GM19099 (cell line): ENCODE data around the gene EDARADD.

ENCODE experiments used
- POLR2A ChIP-seq: IDR thresholded peaks from 3 replicates; pipeline ENCODE4 v1.6.1; 2011; ENCODE audit warnings: low read depth; ENCODE audit not compliant: insufficient read length; ENCODE audit errors: extremely low read depth

Gene EDARADD

DNA sequence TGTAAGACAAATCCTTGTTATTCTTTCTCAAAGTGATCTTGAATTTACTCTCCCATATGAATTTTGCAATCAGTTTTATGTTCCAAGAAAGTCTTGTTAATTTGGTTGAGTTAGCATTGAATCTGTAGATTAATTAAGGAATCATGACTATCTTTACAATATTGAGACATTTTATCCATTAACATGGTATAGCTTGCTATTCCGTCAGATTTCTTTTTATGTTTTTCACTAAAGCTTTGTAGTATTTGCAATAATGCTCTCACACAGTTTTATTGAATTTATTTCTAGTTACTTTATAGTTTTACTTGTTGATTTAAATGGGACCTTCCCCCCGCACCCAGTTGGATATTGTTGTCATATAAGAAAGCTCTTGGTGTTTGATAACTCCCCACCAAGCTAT lies 5.8 kb upstream of the EDARADD start:
- TF ChIP-seq POLR2A: no peak

DNA sequence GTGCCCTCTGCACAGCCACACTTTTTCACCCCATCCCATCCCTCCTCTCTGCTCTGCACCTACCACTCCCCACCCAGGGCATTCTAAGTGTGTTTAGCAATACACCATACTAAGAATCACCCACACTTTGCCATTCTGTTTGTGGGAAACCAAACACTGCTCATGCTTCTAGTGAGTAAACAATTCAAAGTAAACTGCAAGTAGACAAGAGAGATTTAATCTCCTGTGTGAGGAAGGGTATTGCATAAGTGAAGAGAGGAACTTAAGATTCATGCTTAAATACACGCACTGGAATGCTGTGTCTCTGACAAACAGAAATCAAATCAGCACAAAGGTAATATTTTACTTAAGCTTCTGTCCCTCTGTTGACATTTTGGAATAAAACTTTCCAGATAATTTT lies 4.8 kb upstream of the EDARADD start:
- TF ChIP-seq POLR2A: no peak

- no peak for TF ChIP-seq POLR2A
Observed at GRCh38 chr1:236391008-236391407, 3.1 kb upstream of the EDARADD start.

DNA sequence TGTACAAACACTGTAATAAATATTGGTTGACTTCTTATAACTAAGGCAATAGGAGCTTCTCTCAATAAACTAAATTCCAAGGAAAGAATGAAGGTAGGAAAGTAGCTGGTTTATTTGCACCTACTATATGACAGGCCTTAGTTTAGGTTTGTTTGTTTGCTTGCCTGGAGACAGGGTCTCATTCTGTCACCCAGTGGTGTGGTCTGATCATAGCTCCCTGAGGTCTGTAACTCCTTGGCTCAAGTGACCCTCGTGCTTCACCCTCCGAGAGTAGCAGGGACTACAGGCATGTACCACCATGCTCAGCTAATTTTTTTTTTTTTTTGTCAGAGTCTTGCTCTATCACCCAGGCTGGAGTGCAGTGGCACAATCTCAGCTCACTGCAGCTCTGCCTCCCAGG lies 1.9 kb upstream of the EDARADD start:
- no peak for TF ChIP-seq POLR2A

DNA sequence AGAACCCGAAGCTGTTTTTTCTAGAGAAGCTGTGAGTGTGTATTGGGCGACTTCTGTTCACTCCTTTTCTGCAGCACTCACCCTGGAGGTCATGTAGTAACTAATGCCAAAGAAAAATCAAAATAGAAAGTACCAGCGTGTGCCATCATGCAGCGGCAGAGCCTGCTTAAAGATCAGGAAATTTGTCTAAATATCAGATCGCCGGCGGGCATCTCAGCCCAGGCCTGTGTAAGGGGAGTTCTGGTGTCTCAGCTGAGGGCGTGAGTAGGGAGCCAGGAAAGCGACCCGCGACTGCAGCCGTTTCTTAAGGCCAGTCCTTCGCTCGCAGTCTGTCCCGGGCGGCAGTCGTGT lies 768 bp downstream of the EDARADD start:
- no peak for TF ChIP-seq POLR2A

DNA sequence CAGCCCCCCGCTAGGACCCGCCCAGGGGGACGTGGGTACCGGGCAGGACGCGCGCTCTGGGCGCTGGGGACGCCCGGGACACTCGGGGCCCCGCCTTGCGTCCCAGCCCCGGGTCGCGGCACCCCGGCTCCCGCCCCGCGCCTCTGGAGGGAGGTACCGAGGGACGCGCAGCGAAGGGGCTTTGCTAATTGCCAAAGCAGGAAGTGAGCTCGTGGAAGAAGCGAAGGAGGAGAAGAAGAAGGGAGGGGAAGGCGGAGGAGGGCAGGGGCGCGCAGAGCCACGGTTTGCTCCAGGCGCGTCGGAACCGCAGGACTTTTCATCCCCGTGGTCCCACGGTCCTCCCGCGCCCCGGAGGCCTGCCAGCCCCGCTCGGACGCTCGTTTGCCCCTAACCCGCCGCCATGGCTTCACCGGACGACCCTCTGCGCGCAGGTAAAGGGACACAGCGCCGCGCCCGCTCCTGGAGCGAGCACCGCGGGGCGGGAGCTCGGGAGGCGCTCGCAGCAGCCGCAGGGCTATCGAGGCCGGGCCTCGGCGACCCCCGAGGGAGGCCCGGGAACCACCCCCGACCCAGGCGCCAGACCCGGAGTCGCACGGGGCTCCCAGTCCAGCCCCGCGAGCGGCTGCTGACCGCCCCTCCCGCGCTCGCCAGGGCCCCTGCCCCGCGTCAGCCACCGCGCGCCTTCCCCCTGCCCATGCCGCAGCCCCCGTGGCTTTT lies 1.3 kb downstream of the EDARADD start:
- no peak for TF ChIP-seq POLR2A

GRCh38 chr1:236395947-236396664 lies 2.0 kb downstream of the EDARADD start:
- TF ChIP-seq POLR2A: no peak

GRCh38 chr1:236396665-236397043 lies 2.6 kb downstream of the EDARADD start:
- no peak for TF ChIP-seq POLR2A

DNA sequence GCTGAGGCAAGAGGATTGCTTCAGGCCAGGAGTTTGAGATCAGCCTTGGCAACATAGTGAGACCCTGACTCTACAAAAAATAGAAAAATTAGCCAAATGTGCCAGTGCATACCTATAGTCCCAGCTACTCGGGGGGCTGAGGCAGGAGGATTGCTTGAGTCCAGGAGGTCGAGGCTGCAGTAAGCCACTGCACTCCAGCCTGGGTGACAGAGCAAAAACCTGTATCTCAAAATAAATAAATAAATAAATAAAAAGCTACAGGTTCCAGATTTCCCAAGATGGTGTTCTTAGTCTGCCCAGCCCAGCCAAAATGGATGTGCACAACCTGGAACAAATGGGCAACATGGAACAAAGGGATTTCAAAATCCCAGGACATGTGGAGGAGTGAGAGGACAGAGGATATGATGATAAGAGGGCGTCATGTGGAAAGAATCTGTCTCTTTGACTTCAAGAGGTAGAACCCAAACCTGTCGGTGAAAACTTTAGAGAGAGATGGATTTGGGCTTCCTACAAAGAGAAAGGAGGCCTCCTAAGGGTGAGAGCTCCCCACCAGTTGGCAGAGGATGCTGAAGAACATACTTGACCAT lies 3.2 kb downstream of the EDARADD start:
- no peak for TF ChIP-seq POLR2A

DNA sequence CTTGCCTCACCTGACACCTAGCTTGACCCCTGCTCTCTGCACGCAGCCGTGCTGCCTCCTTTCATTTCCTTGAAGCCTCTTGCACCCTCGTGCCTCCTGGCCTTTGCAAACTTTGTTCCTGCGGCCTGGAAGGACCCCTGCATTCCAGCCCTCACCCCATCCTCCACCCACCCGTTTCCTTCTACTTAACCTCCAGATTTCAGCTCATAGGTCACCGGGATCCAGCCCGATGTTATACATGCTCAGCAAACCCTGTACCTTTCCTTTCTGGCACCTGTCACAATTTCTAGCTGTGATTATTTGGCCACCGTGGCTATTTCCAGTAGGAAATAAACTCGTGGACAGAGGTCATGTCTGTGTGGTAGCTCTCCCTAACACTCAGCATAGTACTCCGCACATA lies 4.5 kb downstream of the EDARADD start:
- TF ChIP-seq POLR2A: no peak

- no peak for TF ChIP-seq POLR2A
Observed at GRCh38 chr1:236400061-236400603, 6.0 kb downstream of the EDARADD start.

GRCh38 chr1:236401698-236402097 lies 7.6 kb downstream of the EDARADD start:
- TF ChIP-seq POLR2A: no peak

DNA sequence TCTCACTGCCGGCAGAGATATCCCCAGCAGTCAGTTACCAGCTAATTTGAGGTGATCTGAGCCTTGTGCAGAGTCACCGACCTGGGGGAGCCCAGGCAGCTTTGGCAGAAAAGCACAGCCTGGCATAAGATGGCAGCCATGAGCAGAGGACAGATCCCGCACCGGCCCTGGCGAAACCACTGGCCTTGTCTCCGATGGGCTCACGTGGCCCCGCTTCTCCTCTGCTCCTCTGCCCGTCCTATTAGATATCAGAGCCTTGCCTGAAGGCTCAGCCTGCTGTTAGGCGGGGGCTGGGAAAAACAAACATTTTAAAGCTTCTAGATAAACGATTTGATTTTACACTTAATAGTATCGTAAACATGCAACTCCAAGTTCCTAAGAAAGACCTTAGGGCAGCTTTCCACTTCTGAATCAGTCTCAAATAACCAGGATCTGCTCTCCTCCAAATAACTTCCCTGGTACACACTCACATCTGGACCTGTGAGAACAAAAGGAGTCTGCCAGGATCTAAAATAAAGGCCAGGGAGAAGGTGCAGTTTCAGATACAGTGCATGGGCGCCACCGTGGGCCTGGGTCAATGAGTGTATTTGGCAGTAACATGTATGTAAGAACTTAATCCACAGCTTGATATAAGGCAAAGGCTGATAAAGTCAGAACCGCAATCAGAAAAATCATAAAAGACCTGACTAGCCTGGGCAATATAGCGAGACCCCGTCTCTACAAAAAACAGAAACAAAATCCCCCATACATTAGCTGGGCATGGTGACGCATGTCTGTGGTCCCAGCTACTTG lies 10.0 kb downstream of the EDARADD start:
- TF ChIP-seq POLR2A: no peak

GRCh38 chr1:236407059-236407458 lies 13.0 kb downstream of the EDARADD start:
- TF ChIP-seq POLR2A: no peak

GRCh38 chr1:236413688-236414087 lies 19.6 kb downstream of the EDARADD start:
- TF ChIP-seq POLR2A: no peak
